Upper lobe of left lung (tissue), 4 donors: ENCODE data around the gene GPRC5C.

Experiments used
- EP300 ChIP-seq, 4 donors: sonication (generic); formaldehyde crosslinking; IDR thresholded peaks; one replicate each; pipeline ENCODE4 v1.5.1; 2017; ENCODE audit warnings: antibody characterized with exemption in 4 of 4, control low read depth in 2 of 4
- POLR2A ChIP-seq, 4 donors: fragments of 450-650 bp; IDR thresholded peaks; one replicate each; pipeline ENCODE4 v1.5.1; 2016 to 2017; ENCODE audit warnings: antibody characterized with exemption in 4 of 4, mild to moderate bottlenecking in 2 of 4
- POLR2AphosphoS5 ChIP-seq, 2 donors: sonication (generic); formaldehyde crosslinking; IDR thresholded peaks; one replicate each; pipeline ENCODE4 v1.5.1; 2017; ENCODE audit warnings: antibody characterized with exemption in 2 of 2
- TF ChIP-seq, protein P1 (sequence below), 6 experiments: fragments of 450-650 bp in 4 of 6; fragments of 200-600 bp in 2 of 6; sonication (generic) in 2 of 6; IDR thresholded peaks; one replicate each; pipeline ENCODE4 v1.5.1; 2016 to 2019; ENCODE audit warnings: antibody characterized with exemption in 6 of 6

DNA sequence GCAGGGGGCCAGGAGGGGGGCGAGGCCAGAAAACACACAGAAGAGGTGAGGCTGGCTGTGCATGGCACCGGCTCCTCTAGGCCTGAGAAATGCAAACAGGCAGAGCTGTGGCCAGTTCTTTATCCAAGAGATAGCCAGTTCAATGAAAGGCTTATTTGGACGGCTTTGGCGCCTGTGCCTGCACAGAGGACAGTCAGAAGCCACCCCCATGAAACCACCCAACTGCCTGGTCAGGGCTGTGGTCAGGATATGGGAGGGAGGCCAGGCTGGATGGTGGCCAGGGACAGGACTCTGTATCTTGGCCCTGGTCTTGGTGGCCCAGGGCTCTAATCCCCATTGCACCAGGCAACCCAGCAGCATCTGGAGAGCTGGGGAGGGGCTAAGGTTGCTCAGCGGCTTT is 24.5 kb upstream of the GPRC5C start:
- TF ChIP-seq, protein P1, sequence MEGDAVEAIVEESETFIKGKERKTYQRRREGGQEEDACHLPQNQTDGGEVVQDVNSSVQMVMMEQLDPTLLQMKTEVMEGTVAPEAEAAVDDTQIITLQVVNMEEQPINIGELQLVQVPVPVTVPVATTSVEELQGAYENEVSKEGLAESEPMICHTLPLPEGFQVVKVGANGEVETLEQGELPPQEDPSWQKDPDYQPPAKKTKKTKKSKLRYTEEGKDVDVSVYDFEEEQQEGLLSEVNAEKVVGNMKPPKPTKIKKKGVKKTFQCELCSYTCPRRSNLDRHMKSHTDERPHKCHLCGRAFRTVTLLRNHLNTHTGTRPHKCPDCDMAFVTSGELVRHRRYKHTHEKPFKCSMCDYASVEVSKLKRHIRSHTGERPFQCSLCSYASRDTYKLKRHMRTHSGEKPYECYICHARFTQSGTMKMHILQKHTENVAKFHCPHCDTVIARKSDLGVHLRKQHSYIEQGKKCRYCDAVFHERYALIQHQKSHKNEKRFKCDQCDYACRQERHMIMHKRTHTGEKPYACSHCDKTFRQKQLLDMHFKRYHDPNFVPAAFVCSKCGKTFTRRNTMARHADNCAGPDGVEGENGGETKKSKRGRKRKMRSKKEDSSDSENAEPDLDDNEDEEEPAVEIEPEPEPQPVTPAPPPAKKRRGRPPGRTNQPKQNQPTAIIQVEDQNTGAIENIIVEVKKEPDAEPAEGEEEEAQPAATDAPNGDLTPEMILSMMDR (IDR thresholded peaks at IDR 0.05): no peak
- TF ChIP-seq POLR2A (IDR thresholded peaks at IDR 0.05) (no peak), EP300 (IDR thresholded peaks at IDR 0.05) (no peak), POLR2AphosphoS5 (IDR thresholded peaks at IDR 0.05) (no peak)
